HTR-8/SVneo (cell line): ENCODE results near the gene JAKMIP1.
"Not testable (repeated sequence)": the region's sequence is repeated elsewhere in the genome, so short reads cannot be mapped to it uniquely, and the experiment has no call there.

Source experiments
- DNase-seq: peaks from one replicate; pipeline ENCODE4 v3.0.0; 2011; ENCODE audit warnings: low spot score, mixed read lengths; ENCODE audit not compliant: insufficient read length
- FAIRE-seq: peaks from 2 replicates; lab custom pipeline; 2011; peaks lifted over from hg19 to GRCh38; lab: Jason Lieb, UNC

The JAKMIP1 gene

GRCh38 chr4:6229671-6230501 is 29.5 kb upstream of the JAKMIP1 start:
- DNase-seq (no peak), FAIRE-seq (no peak)

GRCh38 chr4:6229095-6229494 is 28.7 kb upstream of the JAKMIP1 start:
- FAIRE-seq (no peak), DNase-seq (no peak)

- FAIRE-seq (no peak), DNase-seq (no peak)
Measured at GRCh38 chr4:6228158-6229067, 28.1 kb upstream of the JAKMIP1 start.

GRCh38 chr4:6227412-6228157 is 27.2 kb upstream of the JAKMIP1 start:
- no peak for FAIRE-seq
- DNase-seq = no peak

- no peak for FAIRE-seq
- DNase-seq = no peak
Measured at GRCh38 chr4:6226506-6226905, 26.2 kb upstream of the JAKMIP1 start.

- no peak for FAIRE-seq
- DNase-seq = peak; percentile 48
Measured at GRCh38 chr4:6225469-6225868, 25.1 kb upstream of the JAKMIP1 start.

- no peak for DNase-seq
- no peak for FAIRE-seq
Measured at GRCh38 chr4:6224735-6225134, 24.4 kb upstream of the JAKMIP1 start.

- FAIRE-seq (no peak), DNase-seq (no peak)
Measured at GRCh38 chr4:6222761-6223292, 22.5 kb upstream of the JAKMIP1 start.

- FAIRE-seq = no peak
- no peak for DNase-seq
Measured at GRCh38 chr4:6221851-6222760, 21.8 kb upstream of the JAKMIP1 start.

GRCh38 chr4:6221301-6221850 is 21.0 kb upstream of the JAKMIP1 start:
- no peak for FAIRE-seq
- no peak for DNase-seq

- no peak for FAIRE-seq
- no peak for DNase-seq
Measured at GRCh38 chr4:6217716-6218381, 17.5 kb upstream of the JAKMIP1 start.

GRCh38 chr4:6216588-6216987 is 16.2 kb upstream of the JAKMIP1 start:
- DNase-seq (no peak), FAIRE-seq (no peak)

- DNase-seq = no peak
- FAIRE-seq = no peak
Measured at GRCh38 chr4:6209921-6210320, 9.6 kb upstream of the JAKMIP1 start.

- not testable (repeated sequence) for FAIRE-seq, DNase-seq
Measured at GRCh38 chr4:6209291-6209690, 8.9 kb upstream of the JAKMIP1 start.

GRCh38 chr4:6208416-6208815 is 8.1 kb upstream of the JAKMIP1 start:
- no peak for DNase-seq
- FAIRE-seq = no peak

GRCh38 chr4:6207602-6208001 is 7.3 kb upstream of the JAKMIP1 start:
- FAIRE-seq = no peak
- DNase-seq = no peak

- FAIRE-seq (no peak), DNase-seq (no peak)
Measured at GRCh38 chr4:6206771-6207290, 6.5 kb upstream of the JAKMIP1 start.

GRCh38 chr4:6205973-6206372 is 5.6 kb upstream of the JAKMIP1 start:
- DNase-seq = no peak
- FAIRE-seq = no peak
